ENCODE measurements around the gene MNAT1.

DNA sequence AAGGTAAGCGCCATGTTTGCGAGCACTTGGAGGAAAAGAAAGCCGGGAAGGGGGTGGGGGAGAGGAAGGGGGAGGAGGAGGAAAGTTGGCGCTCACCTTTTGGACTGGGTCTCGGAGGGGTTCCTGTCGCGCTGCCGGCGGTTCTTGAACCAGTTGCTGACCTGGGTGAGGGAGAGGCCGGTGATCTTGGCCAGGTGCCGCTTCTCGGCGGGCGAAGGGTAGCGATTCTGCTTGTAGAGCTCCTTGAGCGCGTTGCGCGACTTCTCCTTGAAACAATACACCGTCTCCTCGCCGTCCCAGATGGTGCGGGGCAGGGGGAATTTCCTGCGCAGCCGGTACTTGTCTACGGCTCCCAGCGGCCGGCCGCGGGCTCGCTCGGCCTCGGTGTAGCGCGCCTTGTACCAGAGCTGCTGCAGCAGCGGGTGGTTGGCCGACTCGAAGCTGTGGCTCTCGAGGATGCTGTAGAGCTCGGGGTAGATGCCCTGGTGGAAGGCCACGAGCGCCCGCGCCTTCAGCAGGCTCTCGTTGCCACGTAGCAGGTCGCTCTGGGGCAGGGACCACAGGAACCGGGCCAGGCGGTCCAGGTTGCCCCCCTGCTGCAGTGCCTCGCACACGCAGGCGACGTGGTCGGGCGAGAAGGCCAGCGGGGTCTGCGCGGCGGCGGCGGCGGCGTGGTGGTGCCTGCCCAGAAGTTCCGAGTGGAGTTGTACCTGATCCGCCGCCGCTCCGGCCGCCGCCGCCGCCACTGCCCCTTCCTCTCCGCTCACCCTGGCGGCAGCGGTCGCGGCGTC lies 11.2 kb upstream of the MNAT1 start:
- TF ChIP-seq, protein P1, sequence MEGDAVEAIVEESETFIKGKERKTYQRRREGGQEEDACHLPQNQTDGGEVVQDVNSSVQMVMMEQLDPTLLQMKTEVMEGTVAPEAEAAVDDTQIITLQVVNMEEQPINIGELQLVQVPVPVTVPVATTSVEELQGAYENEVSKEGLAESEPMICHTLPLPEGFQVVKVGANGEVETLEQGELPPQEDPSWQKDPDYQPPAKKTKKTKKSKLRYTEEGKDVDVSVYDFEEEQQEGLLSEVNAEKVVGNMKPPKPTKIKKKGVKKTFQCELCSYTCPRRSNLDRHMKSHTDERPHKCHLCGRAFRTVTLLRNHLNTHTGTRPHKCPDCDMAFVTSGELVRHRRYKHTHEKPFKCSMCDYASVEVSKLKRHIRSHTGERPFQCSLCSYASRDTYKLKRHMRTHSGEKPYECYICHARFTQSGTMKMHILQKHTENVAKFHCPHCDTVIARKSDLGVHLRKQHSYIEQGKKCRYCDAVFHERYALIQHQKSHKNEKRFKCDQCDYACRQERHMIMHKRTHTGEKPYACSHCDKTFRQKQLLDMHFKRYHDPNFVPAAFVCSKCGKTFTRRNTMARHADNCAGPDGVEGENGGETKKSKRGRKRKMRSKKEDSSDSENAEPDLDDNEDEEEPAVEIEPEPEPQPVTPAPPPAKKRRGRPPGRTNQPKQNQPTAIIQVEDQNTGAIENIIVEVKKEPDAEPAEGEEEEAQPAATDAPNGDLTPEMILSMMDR (conservative IDR thresholded peaks at IDR 0.05 in 1 of 2, IDR thresholded peaks at IDR 0.05 in 1 of 2; ENCODE audit: extremely low read depth in 1 of 2, insufficient read depth in 1 of 2, low read depth in 1 of 2, low read length in 2 of 2): no peak
- TF ChIP-seq EZH2 (IDR thresholded peaks at IDR 0.05; ENCODE audit: borderline replicate concordance, low read length): no peak

All from mammary epithelial cell (primary cell).